ENCODE measurements around the gene ORM1. TPM values are rescaled to one million over a fixed set of nuclear protein-coding genes. Genes with fewer than 3 reads are reported as not detected.

ORM1 gene
- total and polyA plus RNA-seq, 2 of the 8 experiments (the other 6 are each of a cell fraction or from before 2014, with no cell fraction given): 0.32 TPM; not detected in 1

GRCh38 chr9:114334490-114334889, 11.6 kb downstream of the ORM1 start:
- H2BK120ac ChIP-seq (replicated peaks; ENCODE audit: low read depth, low read length): no peak overlapping the region
- H3K4me1 ChIP-seq (replicated peaks in 1 of 4; ENCODE audit: control insufficient read depth in 3 of 4, insufficient read depth in 4 of 4, low read length in 3 of 4): 0 out of 7 replicates have a peak, but pooled peaks cover 0 to 2% (median 0%) of the 10 kb centered on the region in 4 experiments
- no peak for TF ChIP-seq YY1 (IDR thresholded peaks at IDR 0.05; ENCODE audit: low read depth, low read length)
- no peak for TF ChIP-seq HDAC2 (IDR thresholded peaks at IDR 0.05; ENCODE audit: borderline replicate concordance in 1 of 2, low read depth in 2 of 2, low read length in 2 of 2)
- no peak for TF ChIP-seq CBX5 (IDR thresholded peaks at IDR 0.05; ENCODE audit: low read depth, low read length)
- TF ChIP-seq SIRT6 (IDR thresholded peaks at IDR 0.05; ENCODE audit: low read length): no peak
- TF ChIP-seq EZH2 (IDR thresholded peaks at IDR 0.05; ENCODE audit: low read depth, low read length, severe bottlenecking): no peak
- TF ChIP-seq JUND (IDR thresholded peaks at IDR 0.05; ENCODE audit: low read length): no peak
- no peak for TF ChIP-seq SIX5 (IDR thresholded peaks at IDR 0.05; ENCODE audit: low read depth, low read length)
- no peak overlapping the region for H3K9ac ChIP-seq (replicated peaks in 1 of 4; ENCODE audit: extremely low read depth in 1 of 4, low read depth in 3 of 4, low read length in 3 of 4)
- ChIA-PET POLR2A (ENCODE audit: partially characterized antibody) (no interaction called here), CTCF (ENCODE audit: partially characterized antibody) (no interaction called here)
- no peaks in the 10 kb centered on the region for H4K20me1 ChIP-seq (replicated peaks in 1 of 2; ENCODE audit: control insufficient read depth in 1 of 2, insufficient read depth in 2 of 2, low read length in 2 of 2)
- H3K4me3 ChIP-seq (ENCODE audit: extremely low read depth in 1 of 4, insufficient read depth in 2 of 4, low read depth in 3 of 4, low read length in 4 of 4): no peak overlapping the region
- H3K4ac ChIP-seq (replicated peaks; ENCODE audit: insufficient read length, low read depth, low read length): no peak overlapping the region
- no peaks in the 10 kb centered on the region for H3K23me2 ChIP-seq (ENCODE audit: low read depth, low read length)
- WGBS, 2 experiments (ENCODE audit: extremely low coverage in 1 of 2, insufficient coverage in 1 of 2, insufficient read length in 1 of 2, insufficient replicate concordance in 2 of 2, low coverage in 1 of 2, low lambda C conversion rate in 2 of 2, missing lambda C conversion rate in 1 of 2): 100% methylated on average over 3 of the region's 9 CpGs; no CpG with 5 or more reads in 1 of the 2 experiments
- H3K56ac ChIP-seq (replicated peaks; ENCODE audit: insufficient read length, low read depth, low read length): no peak overlapping the region
- H3K9me3 ChIP-seq (ENCODE audit: insufficient read depth in 2 of 2, low read depth in 1 of 2, low read length in 1 of 2): no peaks in the 10 kb centered on the region
- H3K27me3 ChIP-seq (replicated peaks in 1 of 4; ENCODE audit: control insufficient read depth in 3 of 4, extremely low read depth in 1 of 4, insufficient read depth in 3 of 4, low read length in 3 of 4): no peaks in the 10 kb centered on the region
- H2AK5ac ChIP-seq (ENCODE audit: low read depth, low read length): no peak overlapping the region
- H2BK12ac ChIP-seq (ENCODE audit: low read depth, low read length): no peak overlapping the region
- H2BK5ac ChIP-seq (ENCODE audit: low read depth, low read length): no peak overlapping the region
- H2BK20ac ChIP-seq (ENCODE audit: low read length): no peak overlapping the region
- no peaks in the 10 kb centered on the region for H3K79me1 ChIP-seq (ENCODE audit: low read depth, low read length)
- peaks cover 8 to 18% (median 15%) of the 10 kb centered on the region in 4 experiments; a peak in 7 of 8 replicates for H3K36me3 ChIP-seq (ENCODE audit: control insufficient read depth in 2 of 4, insufficient read depth in 4 of 4, low read length in 3 of 4)
- no peaks in the 10 kb centered on the region for H3K79me2 ChIP-seq (ENCODE audit: control insufficient read depth in 1 of 2, insufficient read depth in 2 of 2, low read length in 2 of 2)
- no peak overlapping the region for H4K91ac ChIP-seq (replicated peaks; ENCODE audit: insufficient read length, low read length)
- no peak overlapping the region for H3K27ac ChIP-seq (ENCODE audit: low read depth, low read length)
- no peak overlapping the region for H3K23ac ChIP-seq (ENCODE audit: insufficient read length)
- H2BK15ac ChIP-seq (ENCODE audit: low read length): no peak overlapping the region
- H3K18ac ChIP-seq (ENCODE audit: extremely low read depth, low read length): no peak overlapping the region
- H2AFZ ChIP-seq (ENCODE audit: low read length): no peak overlapping the region
- no peak overlapping the region for H3K14ac ChIP-seq (ENCODE audit: insufficient read length)
- no peak overlapping the region for H3K4me2 ChIP-seq (ENCODE audit: insufficient read depth in 1 of 2, low read depth in 2 of 2, low read length in 2 of 2)
- no peak overlapping the region for H4K8ac ChIP-seq (ENCODE audit: extremely low read depth, insufficient read depth, low read length)
- no peak for FAIRE-seq
- no peak overlapping the region for H4K5ac ChIP-seq (ENCODE audit: insufficient read length, low read depth, low read length)
- no peak for DNase-seq (ENCODE audit: low read depth in 1 of 2, low spot score in 2 of 2)

All from H1 (cell line).